Motor neuron (in vitro differentiated cells): ENCODE results near the gene PCDHGA1. TPM values are rescaled to one million over a fixed set of nuclear protein-coding genes. Genes with fewer than 3 reads are reported as not detected.
"Not testable (repeated sequence)": the region's sequence is repeated elsewhere in the genome, so short reads cannot be mapped to it uniquely, and the experiment has no call there.

Source experiments
- ATAC-seq, 8 experiments: fragments of 200-7000 bp; cut with Tn5 transposase; replicated peaks in 6 of 8; 2 replicates each; pipeline ENCODE4 v1.8.0; 2021; ENCODE audit warnings: mild to moderate bottlenecking in 8 of 8, moderate library complexity in 8 of 8
- H3K27ac ChIP-seq, 2 donors: fragments of 250-450 bp; sonication (Bioruptor Pico); 2 replicates each; pipeline ENCODE4 v1.9.0; 2021; ENCODE audit warnings: antibody characterized with exemption in 2 of 2, mild to moderate bottlenecking in 2 of 2, moderate library complexity in 1 of 2
- H3K4me1 ChIP-seq, 2 donors: fragments of 250-450 bp; sonication (Bioruptor Pico); replicated peaks in 1 of 2; 2 replicates each; pipeline ENCODE4 v1.6.1; 2021; ENCODE audit warnings: antibody characterized with exemption in 2 of 2, mild to moderate bottlenecking in 2 of 2, moderate library complexity in 1 of 2
- H3K4me3 ChIP-seq, 5 donors: fragments of 250-450 bp; sonication (Bioruptor Pico); 2 replicates each; pipeline ENCODE4 v1.9.0; 2021; ENCODE audit warnings: antibody characterized with exemption in 5 of 5, mild to moderate bottlenecking in 5 of 5, moderate library complexity in 4 of 5
- WGBS, 10 experiments: fragments of 450-650 bp; shearing (Covaris generic); methylation state at CpG; one replicate each; pipeline ENCODE4 v1.0.0; 2022; 5-methylcytosine and 5-hydroxymethylcytosine counted together
- in situ Hi-C, 9 experiments: fragments of 400-800 bp; cut with MboI; loops; one replicate each; pipeline ENCODE4 v1.15.0; 2021; ENCODE audit warnings: low sequenced_read_pairs in 9 of 9, low pct_unique_long_range_greater_than_20kb in 2 of 9; ENCODE audit not compliant: unreplicated experiment in 9 of 9
- total RNA-seq, 8 experiments: library from RNA; unstranded; fragments of 300-600 nt; gene quantifications; 2 replicates each; pipeline versions ENCODE4 v1.2.3 to v1.2.4, GENCODE V29; 2022

Gene PCDHGA1
- 1 to 10 TPM in 2 of 8 experiments, under 1 TPM in 6; 0.23 to 1.3 (median 0.79) TPM for total RNA-seq

GRCh38 chr5:141330299-141331080 lies at the start of gene PCDHGA1:
Gene PCDHGA1, plus strand, starts transcription at chr5:141330514.
- WGBS, 10 experiments: 0 to 86% (median 52%) methylated on average over 1 to 20 of the region's 21 CpGs
- in situ Hi-C loops: no loop called here
- no peak within 1 kb of the TSS for H3K4me3 ChIP-seq
- H3K4me1 ChIP-seq: no peaks in the 10 kb centered on the region
- peak in 3 of 8 experiments; percentile 87 to 93 (median 88) for ATAC-seq
- H3K27ac ChIP-seq: no peak within 1 kb of the TSS

GRCh38 chr5:141298376-141298775 lies 31.9 kb upstream of the PCDHGA1 start:
- no peak overlapping the region for H3K27ac ChIP-seq
- 47 to 84% (median 81%) methylated on average over 1 to 4 of the region's 4 CpGs; no CpG with 5 or more reads in 4 of the 10 experiments for WGBS, 10 experiments
- H3K4me1 ChIP-seq: no peaks in the 10 kb centered on the region
- no peak for ATAC-seq
- in situ Hi-C loops: no loop called here
- no peak overlapping the region for H3K4me3 ChIP-seq

- no peak for ATAC-seq
- H3K4me1 ChIP-seq: no peaks in the 10 kb centered on the region
- in situ Hi-C loops: no loop called here
- H3K27ac ChIP-seq: no peak within 1 kb of the TSS
- WGBS, 10 experiments: 60 to 82% (median 60%) methylated on average over 1 to 3 of the region's 36 CpGs; no CpG with 5 or more reads in 7 of the 10 experiments
- H3K4me3 ChIP-seq: no peak within 1 kb of the TSS
These were observed 26.6 kb upstream of the PCDHGA1 start, which contains the start of gene SLC25A2 for GRCh38 chr5:141303756-141304155. Gene SLC25A2, minus strand, starts transcription at chr5:141304049. Its CDS starts 184 bp downstream, at chr5:141303865.

- 67 to 100% (median 100%) methylated on average over 1 of the region's 1 CpG; no CpG with 5 or more reads in 5 of the 10 experiments for WGBS, 10 experiments
- in situ Hi-C loops: no loop called here
- Histone ChIP-seq H3K4me3 (no peak overlapping the region), H3K4me1 (no peaks in the 10 kb centered on the region), H3K27ac (no peak overlapping the region)
- ATAC-seq: no peak
These were observed 23.7 kb upstream of the PCDHGA1 start for GRCh38 chr5:141306630-141307029.

- in situ Hi-C loops: no loop called here
- no peak for ATAC-seq
- no peak overlapping the region for H3K4me3 ChIP-seq
- no peak overlapping the region for H3K27ac ChIP-seq
- H3K4me1 ChIP-seq: no peaks in the 10 kb centered on the region
These were observed 16.6 kb upstream of the PCDHGA1 start for GRCh38 chr5:141313711-141314110.

- 40 to 100% (median 77%) methylated on average over 1 to 4 of the region's 4 CpGs for WGBS, 10 experiments
These were observed 13.4 kb upstream of the PCDHGA1 start for GRCh38 chr5:141316963-141317362.

GRCh38 chr5:141319202-141319601 lies 11.1 kb upstream of the PCDHGA1 start:
- Histone ChIP-seq H3K4me1 (no peaks in the 10 kb centered on the region), H3K27ac (no peak overlapping the region), H3K4me3 (peak overlapping the region in 3 of 5 donors; percentile 66 to 72 (median 67))
- WGBS, 10 experiments: 84 to 100% (median 98%) methylated on average over 3 to 6 of the region's 6 CpGs; no CpG with 5 or more reads in 1 of the 10 experiments
- ATAC-seq: no peak
- in situ Hi-C loops: no loop called here

More at GRCh38 chr5:141316963-141317362, 13.4 kb upstream of the PCDHGA1 start:
- H3K27ac ChIP-seq, ATAC-seq, H3K4me1 ChIP-seq, H3K4me3 ChIP-seq, in situ Hi-C loops: not testable (repeated sequence)

GRCh38 chr5:141319699-141320098 lies 10.6 kb upstream of the PCDHGA1 start:
- WGBS, 10 experiments: 31 to 93% (median 83%) methylated on average over 2 to 5 of the region's 5 CpGs; no CpG with 5 or more reads in 1 of the 10 experiments
- no peak overlapping the region for H3K27ac ChIP-seq
- no peaks in the 10 kb centered on the region for H3K4me1 ChIP-seq
- H3K4me3 ChIP-seq: peak overlapping the region; percentile 48 to 72 (median 67)
- no peak for ATAC-seq
- in situ Hi-C loops: no loop called here

- 0 to 55% (median 16%) methylated on average over 1 to 38 of the region's 67 CpGs for WGBS, 10 experiments
- no peaks in the 10 kb centered on the region for H3K4me1 ChIP-seq
- in situ Hi-C loops: no loop called here
- peak within 1 kb of the TSS; percentile 93 to 96 for H3K27ac ChIP-seq
- H3K4me3 ChIP-seq: peak within 1 kb of the TSS; percentile 48 to 72 (median 67)
- ATAC-seq: peak; percentile 95 to 99 (median 98)
These were observed 9.8 kb upstream of the PCDHGA1 start, which contains the start of gene TAF7 for GRCh38 chr5:141320225-141321169. Gene TAF7, minus strand, starts transcription at chr5:141320784. Its CDS starts 740 bp downstream, at chr5:141320044.

GRCh38 chr5:141322261-141322660 lies 8.1 kb upstream of the PCDHGA1 start:
- no peak overlapping the region for H3K4me3 ChIP-seq
- ATAC-seq: no peak
- in situ Hi-C loops: no loop called here

GRCh38 chr5:141326088-141326854 lies 4.0 kb upstream of the PCDHGA1 start:
- H3K27ac ChIP-seq: no peak overlapping the region
- peak in 5 of 8 experiments; percentile 62 to 94 (median 72) for ATAC-seq
- in situ Hi-C loops: no loop called here
- H3K4me1 ChIP-seq: no peaks in the 10 kb centered on the region
- 6 to 89% (median 47%) methylated on average over 8 to 23 of the region's 27 CpGs for WGBS, 10 experiments
- peak overlapping the region in 1 of 5 donors; percentile 32 for H3K4me3 ChIP-seq

More at GRCh38 chr5:141322261-141322660, 8.1 kb upstream of the PCDHGA1 start:
- Histone ChIP-seq H3K27ac (no peak overlapping the region), H3K4me1 (no peaks in the 10 kb centered on the region)
- WGBS, 10 experiments: 50 to 96% (median 83%) methylated on average over 1 to 3 of the region's 3 CpGs

GRCh38 chr5:141328231-141328630 lies 2.1 kb upstream of the PCDHGA1 start:
- in situ Hi-C loops: no loop called here
- 59 to 89% (median 80%) methylated on average over 1 to 7 of the region's 8 CpGs; no CpG with 5 or more reads in 7 of the 10 experiments for WGBS, 10 experiments

More at GRCh38 chr5:141328231-141328630, 2.1 kb upstream of the PCDHGA1 start:
- no peaks in the 10 kb centered on the region for H3K4me1 ChIP-seq
- H3K27ac ChIP-seq: no peak overlapping the region
- no peak for ATAC-seq
- no peak overlapping the region for H3K4me3 ChIP-seq
